Heart left ventricle (tissue), 13 donors: ENCODE data around the gene BECN2.

Experiments
- CTCF ChIP-seq, 12 donors: fragments of 200-600 bp; sonication (generic) in 4 of 12; IDR thresholded peaks; one replicate each; pipeline versions ENCODE4 v1.5.0 to v1.8.0; 2018 to 2022; ENCODE audit warnings: antibody characterized with exemption in 12 of 12, mild to moderate bottlenecking in 5 of 12
- POLR2A ChIP-seq, 2 donors: fragments of 450-650 bp; IDR thresholded peaks; one replicate each; pipeline ENCODE4 v1.6.1; 2017; ENCODE audit warnings: antibody characterized with exemption in 2 of 2, mild to moderate bottlenecking in 2 of 2, moderate library complexity in 2 of 2
- donor health status: ischemic (EF 13 %, LVEDD 7.1; RV severe dilation, severe dysfunction).
- donor health status: DM: no; HTN: yes; CAD: no.
- donor health status: DM: no; HTN: no; CAD: no.
- donor health status: ischemic (EF 25% LVEDD 6.9; RV normal size, moderate dysfunction).
- donor health status: ischemic (EF 25% LVEDD 5.7; RV mildly dilated, moderate dysfunction).
- donor health status: ischemic (EF 35%, LVEDD 5.7; RV mildly dilated, moderate dysfunction).
- donor health status: nonischemic (EF 11% LVEDD 7.7; RV severe dilation, severe dysfunction).
- donor health status: DM: yes; HTN: yes; CAD: no.
- donor health status: PGD.
- donor health status: ischemic (EF 29% LVEDD 5.4; RV normal size, mild dysfunction).
- donor health status: nonischemic (EF 23%, LVEDD 6.1; RV moderate dilation, normal function).

GRCh38 chr1:242004751-242005495 lies 47.4 kb downstream of the BECN2 start:
- TF ChIP-seq POLR2A (IDR thresholded peaks at IDR 0.05) (no peak), CTCF (IDR thresholded peaks at IDR 0.05) (no peak)
